Measurements from ENCODE around the gene IRF2BP2.

DNA sequence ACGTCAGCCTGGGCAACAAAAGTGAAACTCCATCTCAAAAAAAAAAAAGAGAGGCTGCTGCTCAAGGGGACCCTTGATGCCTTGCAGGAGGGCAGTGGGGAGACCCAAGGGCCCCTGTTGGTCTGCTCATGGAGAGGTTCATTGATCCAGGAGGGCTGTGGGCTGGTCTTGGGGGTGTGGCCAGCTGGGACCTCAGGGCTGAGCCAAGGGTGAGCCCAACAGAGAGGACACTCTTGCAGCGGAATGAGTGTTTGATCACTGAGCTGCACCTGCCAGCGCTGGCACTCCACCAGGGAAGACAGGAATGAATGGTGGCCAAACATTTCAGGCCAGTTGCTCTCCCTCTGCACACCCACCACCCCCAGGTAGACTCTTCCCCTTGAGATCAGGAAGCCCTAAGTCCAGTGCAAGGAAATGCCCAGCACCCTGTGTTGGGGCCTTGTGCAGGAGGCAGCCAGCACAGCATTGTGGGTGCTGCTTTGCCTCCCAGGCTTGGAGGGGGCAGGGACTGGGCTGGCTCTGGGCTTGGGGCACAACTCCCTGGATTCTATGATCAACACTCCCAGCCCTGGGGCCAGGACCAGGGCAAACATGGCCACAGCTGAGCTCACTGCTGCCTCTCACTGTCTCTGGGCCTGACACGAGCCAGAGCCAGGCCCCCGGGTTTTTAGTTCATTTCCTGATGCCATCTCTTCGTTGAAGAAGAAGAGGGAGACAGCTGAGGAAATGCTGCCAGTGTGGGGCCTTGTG is 50.7 kb downstream of the IRF2BP2 start:
- TF ChIP-seq YY1 (IDR thresholded peaks at IDR 0.05; ENCODE audit: insufficient read depth, insufficient read length) (no peak), SUZ12 (IDR thresholded peaks at IDR 0.05; ENCODE audit: extremely low read depth, insufficient read depth, insufficient read length) (no peak), ZNF274 (IDR thresholded peaks at IDR 0.05; ENCODE audit: low read depth, low read length) (no peak)

All from NT2/D1 (cell line).